HepG2 (cell line): Measurements from ENCODE around the gene PGLYRP4. TPM values are rescaled to one million over a fixed set of nuclear protein-coding genes. Genes with fewer than 3 reads are reported as not detected.

ENCODE experiments used
- ATAC-seq: fragments of 200-7000 bp; cut with Tn5 transposase; 3 replicates; pipeline ENCODE4 v1.9.1; 2020; ENCODE audit warnings: mild to moderate bottlenecking, moderate library complexity
- BruUV-seq: library from RNA; stranded (reverse); fragments of 400-500 nt; replicated peaks from 2 replicates; lab custom pipeline; 2021; lab: Mats Ljungman, UMichigan
- CTCF ChIA-PET: fragments of 300-600 bp; formaldehyde crosslinking; extraction: SDS; loops from one replicate; lab custom pipeline; 2021; ENCODE audit warnings: low total read pairs, inconsistent platforms, low intra/inter-chr PET ratio; lab: Yijun Ruan, JAX
- POLR2A ChIA-PET: fragments of 350-600 bp; sonication (Branson Sonifier 250); formaldehyde crosslinking; loops from one replicate; lab custom pipeline; 2020; ENCODE audit warnings: antibody characterized with exemption, inconsistent platforms; lab: Yijun Ruan, JAX
- DNase-seq: peaks from one replicate; pipeline ENCODE4 v3.0.0-alpha.2; 2015; ENCODE audit warnings: low spot score
- FAIRE-seq: peaks from 3 replicates; lab custom pipeline; 2011; peaks lifted over from hg19 to GRCh38; lab: Jason Lieb, UNC
- H2AFZ ChIP-seq: one replicate; pipeline ENCODE4 v1.6.1; 2011; ENCODE audit warnings: low read length, inconsistent platforms
- H3K27ac ChIP-seq: fragments of 300-600 bp; 3 replicates; pipeline ENCODE4 v1.8.0; 2011; ENCODE audit warnings: mixed run types, mild to moderate bottlenecking, mixed read lengths, low read length, inconsistent platforms; ENCODE audit not compliant: insufficient read depth; ENCODE audit errors: extremely low read length
- H3K27me3 ChIP-seq, 2 experiments: fragments of 200-600 bp in 1 of 2; 2 replicates in 1 of 2; 3 replicates in 1 of 2; pipeline versions ENCODE4 v1.6.0 to v1.8.0; 2011; ENCODE audit warnings: low read length in 2 of 2, mild to moderate bottlenecking in 2 of 2, moderate library complexity in 2 of 2, inconsistent platforms in 1 of 2; ENCODE audit not compliant: insufficient read depth in 2 of 2, control insufficient read depth in 1 of 2
- H3K36me3 ChIP-seq, 2 experiments: fragments of 200-600 bp in 1 of 2; replicated peaks in 1 of 2; 2 replicates in 1 of 2; 3 replicates in 1 of 2; pipeline versions ENCODE4 v1.5.1 to v1.8.0; 2011; ENCODE audit warnings: low read length in 2 of 2, inconsistent platforms in 1 of 2; ENCODE audit not compliant: insufficient read depth in 2 of 2, control insufficient read depth in 1 of 2
- H3K4me1 ChIP-seq: 2 replicates; pipeline ENCODE4 v1.5.1; 2012; ENCODE audit warnings: low read length, inconsistent platforms; ENCODE audit not compliant: insufficient read depth
- H3K4me2 ChIP-seq: 2 replicates; pipeline ENCODE4 v1.6.0; 2011; ENCODE audit warnings: low read depth, low read length, inconsistent platforms
- H3K4me3 ChIP-seq, 3 experiments: fragments of 200-600 bp in 1 of 3; sonication (generic), shearing (Covaris generic) in 1 of 3; replicated peaks in 1 of 3; 2 replicates each; pipeline ENCODE4 v1.5.1; 2011 to 2016; ENCODE audit warnings: low read length in 3 of 3, inconsistent platforms in 2 of 3, low read depth in 2 of 3, mild to moderate bottlenecking in 2 of 3, control low read depth in 1 of 3, mixed read lengths in 1 of 3; ENCODE audit not compliant: insufficient read depth in 1 of 3
- H3K79me2 ChIP-seq: one replicate; pipeline ENCODE4 v1.6.1; 2011; ENCODE audit warnings: low read length, inconsistent platforms; ENCODE audit not compliant: insufficient read depth
- H3K9ac ChIP-seq: 2 replicates; pipeline ENCODE4 v1.6.0; 2011; ENCODE audit warnings: mild to moderate bottlenecking, low read depth, low read length, inconsistent platforms; ENCODE audit not compliant: insufficient read depth
- H3K9me3 ChIP-seq: 2 replicates; pipeline ENCODE4 v1.5.1; 2012; ENCODE audit warnings: mild to moderate bottlenecking, low read length
- H4K20me1 ChIP-seq: 2 replicates; pipeline ENCODE4 v1.6.0; 2011; ENCODE audit warnings: inconsistent platforms, mild to moderate bottlenecking, low read length, moderate library complexity; ENCODE audit not compliant: insufficient read depth
- ARNT ChIP-seq: fragments of 450-650 bp; IDR thresholded peaks from 2 replicates; pipeline ENCODE4 v1.6.1; 2017
- GFI1 ChIP-seq: sonication (generic); formaldehyde crosslinking; IDR thresholded peaks from 2 replicates; pipeline ENCODE4 v1.5.0; 2020; ENCODE audit warnings: missing genetic modification reagents, mild to moderate bottlenecking, borderline replicate concordance
- KDM2A ChIP-seq: sonication (generic); formaldehyde crosslinking; IDR thresholded peaks from 2 replicates; pipeline ENCODE4 v1.4.0; 2020; ENCODE audit warnings: low read depth, missing genetic modification reagents, borderline replicate concordance
- NCOR1 ChIP-seq: fragments of 200-600 bp; sonication (generic); IDR thresholded peaks from 2 replicates; pipeline ENCODE4 v1.7.0; 2017; ENCODE audit warnings: antibody characterized with exemption, low read length, borderline replicate concordance
- TOE1 ChIP-seq: sonication (generic); formaldehyde crosslinking; IDR thresholded peaks from 2 replicates; pipeline ENCODE4 v1.4.0; 2020; ENCODE audit warnings: mild to moderate bottlenecking, missing genetic modification reagents
- U2AF1 ChIP-seq: fragments of 200-400 bp; formaldehyde crosslinking; optimal IDR thresholded peaks from 2 replicates; pipeline ENCODE3; 2017; ENCODE audit warnings: mild to moderate bottlenecking, low read depth, low read length
- ZFP37 ChIP-seq: sonication (generic); formaldehyde crosslinking; IDR thresholded peaks from 2 replicates; pipeline ENCODE4 v1.4.0; 2020; ENCODE audit warnings: missing genetic modification reagents, borderline replicate concordance
- ZNF878 ChIP-seq: sonication (generic); formaldehyde crosslinking; IDR thresholded peaks from 2 replicates; pipeline ENCODE4 v1.8.1; 2023; ENCODE audit warnings: mild to moderate bottlenecking, missing genetic modification reagents, moderate library complexity
- WGBS: methylation state at CpG from one replicate; pipeline ENCODE4 v1.1.6; 2017; ENCODE audit warnings: low lambda C conversion rate; 5-methylcytosine and 5-hydroxymethylcytosine counted together
- in situ Hi-C: cut with HindIII; loops from 2 replicates; pipeline ENCODE4 v1.10.0; 2017; ENCODE audit warnings: low pct_unique_long_range_greater_than_20kb; ENCODE audit not compliant: extremely low pct_ligation_motif_present
- intact Hi-C: fragments of 100-400 bp; cut with micrococcal nuclease; formaldehyde crosslinking; loops from one replicate; pipeline ENCODE4 v1.10.0; 2022; ENCODE audit not compliant: unreplicated experiment
- polyA plus RNA-seq, 8 experiments: library from polyadenylated mRNA; depleted of rRNA in 3 of 8; stranded (reverse) in 7 of 8; unstranded in 1 of 8; fragments of >200 nt; fragmentation: Illumina TruSeq in 4 of 8; extraction: Trizol in 4 of 8; gene quantifications; 2 replicates each; pipeline versions ENCODE4 v1.2.1 to v1.2.3, GENCODE V29; 2011 to 2016; ENCODE audit warnings: low read depth in 4 of 8, missing spikeins in 1 of 8, mixed read lengths in 1 of 8; ENCODE audit not compliant: insufficient read depth in 1 of 8
- total RNA-seq, 5 experiments: library from RNA; depleted of rRNA; stranded (reverse); fragments of >200 nt; fragmentation: Illumina TruSeq; extraction: Trizol; gene quantifications; 2 replicates each; pipeline ENCODE4 v1.2.3, GENCODE V29; 2016; ENCODE audit warnings: low read depth in 1 of 5
- TF ChIP-seq, protein P1 (sequence below): sonication (generic); formaldehyde crosslinking; IDR thresholded peaks from 2 replicates; pipeline ENCODE4 v1.4.0; 2020; ENCODE audit warnings: missing genetic modification reagents
- TF ChIP-seq, protein P2 (sequence below): sonication (generic); formaldehyde crosslinking; IDR thresholded peaks from 2 replicates; pipeline ENCODE4 v1.5.0; 2020; ENCODE audit warnings: missing genetic modification reagents

Gene PGLYRP4
- total and polyA plus RNA-seq, 2 of the 13 experiments (the other 11 are each of a cell fraction or from before 2014, with no cell fraction given), result not detected

DNA sequence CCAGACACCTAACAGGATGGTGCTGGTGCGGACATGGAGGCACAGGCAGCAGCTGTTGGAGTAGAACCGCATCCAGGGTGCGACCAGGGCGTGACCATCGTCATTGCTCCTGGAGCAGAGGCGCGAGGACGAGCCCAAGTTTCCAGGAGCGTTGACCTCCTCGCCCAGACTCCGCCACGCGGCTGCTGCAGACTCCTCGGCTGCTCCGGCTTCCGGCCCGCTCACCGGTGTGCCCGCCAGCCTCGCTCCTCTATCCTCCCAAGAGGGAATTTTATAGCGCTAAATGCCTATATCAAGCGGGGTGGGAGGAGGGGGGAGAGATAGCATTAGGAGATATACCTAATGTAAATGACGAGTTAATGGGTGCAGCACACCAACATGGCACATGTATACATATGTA is 32.1 kb upstream of the PGLYRP4 start (continued):
- no peak for TF ChIP-seq ARNT
- no peak for TF ChIP-seq U2AF1

DNA sequence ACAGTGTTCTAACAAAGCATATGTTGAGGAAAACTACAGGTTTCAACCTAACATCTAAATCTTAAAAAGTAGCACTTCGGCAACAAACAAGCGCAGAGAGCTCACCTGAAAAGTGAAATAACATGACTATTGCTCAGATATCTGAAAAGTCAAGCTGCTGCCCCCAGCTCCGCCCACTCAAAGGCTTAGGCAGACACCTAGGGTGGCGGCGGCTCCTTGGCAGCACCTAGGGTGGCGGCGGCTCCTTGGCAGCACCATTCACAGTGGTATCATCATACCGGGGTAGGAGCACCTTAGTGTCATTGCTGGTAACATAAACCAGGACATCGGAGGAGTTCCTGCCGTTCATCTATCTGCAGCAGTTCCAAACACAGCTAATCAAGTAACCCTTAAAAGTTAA is 30.9 kb upstream of the PGLYRP4 start:
- POLR2A ChIA-PET, result no interaction called here
- no peaks in the 10 kb centered on the region for H3K79me2 ChIP-seq
- 23% methylated on average over 6 of the region's 10 CpGs for WGBS
- no peaks in the 10 kb centered on the region for H3K9me3 ChIP-seq
- H3K4me1 ChIP-seq, result no peaks in the 10 kb centered on the region
- no peaks in the 10 kb centered on the region for H3K36me3 ChIP-seq
- TF ChIP-seq ZNF878 (CRISPR knock-in tag) (no peak), TOE1 (CRISPR knock-in tag) (no peak), ZFP37 (no peak), GFI1 (CRISPR knock-in tag) (no peak), KDM2A (CRISPR knock-in tag) (no peak), NCOR1 (no peak)
- TF ChIP-seq, protein P1, sequence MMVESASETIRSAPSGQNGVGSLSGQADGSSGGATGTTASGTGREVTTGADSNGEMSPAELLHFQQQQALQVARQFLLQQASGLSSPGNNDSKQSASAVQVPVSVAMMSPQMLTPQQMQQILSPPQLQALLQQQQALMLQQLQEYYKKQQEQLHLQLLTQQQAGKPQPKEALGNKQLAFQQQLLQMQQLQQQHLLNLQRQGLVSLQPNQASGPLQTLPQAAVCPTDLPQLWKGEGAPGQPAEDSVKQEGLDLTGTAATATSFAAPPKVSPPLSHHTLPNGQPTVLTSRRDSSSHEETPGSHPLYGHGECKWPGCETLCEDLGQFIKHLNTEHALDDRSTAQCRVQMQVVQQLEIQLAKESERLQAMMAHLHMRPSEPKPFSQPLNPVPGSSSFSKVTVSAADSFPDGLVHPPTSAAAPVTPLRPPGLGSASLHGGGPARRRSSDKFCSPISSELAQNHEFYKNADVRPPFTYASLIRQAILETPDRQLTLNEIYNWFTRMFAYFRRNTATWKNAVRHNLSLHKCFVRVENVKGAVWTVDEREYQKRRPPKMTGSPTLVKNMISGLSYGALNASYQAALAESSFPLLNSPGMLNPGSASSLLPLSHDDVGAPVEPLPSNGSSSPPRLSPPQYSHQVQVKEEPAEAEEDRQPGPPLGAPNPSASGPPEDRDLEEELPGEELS (CRISPR knock-in tag), result no peak
- TF ChIP-seq, protein P2, sequence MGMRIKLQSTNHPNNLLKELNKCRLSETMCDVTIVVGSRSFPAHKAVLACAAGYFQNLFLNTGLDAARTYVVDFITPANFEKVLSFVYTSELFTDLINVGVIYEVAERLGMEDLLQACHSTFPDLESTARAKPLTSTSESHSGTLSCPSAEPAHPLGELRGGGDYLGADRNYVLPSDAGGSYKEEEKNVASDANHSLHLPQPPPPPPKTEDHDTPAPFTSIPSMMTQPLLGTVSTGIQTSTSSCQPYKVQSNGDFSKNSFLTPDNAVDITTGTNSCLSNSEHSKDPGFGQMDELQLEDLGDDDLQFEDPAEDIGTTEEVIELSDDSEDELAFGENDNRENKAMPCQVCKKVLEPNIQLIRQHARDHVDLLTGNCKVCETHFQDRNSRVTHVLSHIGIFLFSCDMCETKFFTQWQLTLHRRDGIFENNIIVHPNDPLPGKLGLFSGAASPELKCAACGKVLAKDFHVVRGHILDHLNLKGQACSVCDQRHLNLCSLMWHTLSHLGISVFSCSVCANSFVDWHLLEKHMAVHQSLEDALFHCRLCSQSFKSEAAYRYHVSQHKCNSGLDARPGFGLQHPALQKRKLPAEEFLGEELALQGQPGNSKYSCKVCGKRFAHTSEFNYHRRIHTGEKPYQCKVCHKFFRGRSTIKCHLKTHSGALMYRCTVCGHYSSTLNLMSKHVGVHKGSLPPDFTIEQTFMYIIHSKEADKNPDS, result no peak
- TF ChIP-seq, all 625 proteins: peak for 0
- CTCF ChIA-PET, result no interaction called here
- H3K27me3 ChIP-seq, result peaks cover 0 to 1% of the 10 kb centered on the region in 2 experiments; a peak in 1 of 5 replicates
- intact Hi-C loops (no loop called here), in situ Hi-C loops (no loop called here)
- no peak overlapping the region for H3K27ac ChIP-seq
- no peak overlapping the region for H3K9ac ChIP-seq
- no peak for FAIRE-seq
- H3K4me3 ChIP-seq, result no peak overlapping the region
- H4K20me1 ChIP-seq, result no peaks in the 10 kb centered on the region
- no peak overlapping the region for H3K4me2 ChIP-seq
- no peak for ATAC-seq
- no peak overlapping the region for H2AFZ ChIP-seq
- BruUV-seq, result no TSS peak
- no peak for DNase-seq
